Lower lobe of right lung (tissue), 2 donors: ENCODE data around the gene PLIN5. TPM values are rescaled to one million over a fixed set of nuclear protein-coding genes. Genes with fewer than 3 reads are reported as not detected.
"Not testable (repeated sequence)": the region's sequence is repeated elsewhere in the genome, so short reads cannot be mapped to it uniquely, and the experiment has no call there.

ENCODE experiments used
- ATAC-seq, 2 donors: fragments of 200-7000 bp; cut with Tn5 transposase; one replicate each; pipeline ENCODE4 v1.9.1; 2020 to 2022; ENCODE audit warnings: mild to moderate bottlenecking in 2 of 2, moderate library complexity in 2 of 2
- DNase-seq: peaks from one replicate; pipeline ENCODE4 v3.0.0-alpha.2; 2020
- H3K27ac ChIP-seq: fragments of 200-600 bp; one replicate; pipeline ENCODE4 v1.8.0; 2022
- H3K27me3 ChIP-seq: fragments of 200-600 bp; one replicate; pipeline ENCODE4 v1.8.0; 2022; ENCODE audit warnings: low read depth
- H3K36me3 ChIP-seq: fragments of 200-600 bp; one replicate; pipeline ENCODE4 v1.8.0; 2022; ENCODE audit warnings: mild to moderate bottlenecking
- H3K4me1 ChIP-seq: fragments of 200-600 bp; one replicate; pipeline ENCODE4 v1.8.0; 2022
- H3K4me3 ChIP-seq: fragments of 200-600 bp; one replicate; pipeline ENCODE4 v1.8.0; 2022; ENCODE audit warnings: mild to moderate bottlenecking
- H3K9me3 ChIP-seq: fragments of 200-600 bp; one replicate; pipeline ENCODE4 v1.8.0; 2022
- CTCF ChIP-seq: fragments of 200-600 bp; IDR thresholded peaks from one replicate; pipeline ENCODE4 v1.8.0; 2022; ENCODE audit warnings: antibody characterized with exemption, mild to moderate bottlenecking
- intact Hi-C: fragments of 100-400 bp; cut with DNase I; formaldehyde crosslinking; loops from one replicate; pipeline ENCODE4 v1.11.0; 2022
- total RNA-seq: library from RNA; stranded (reverse); fragmentation: NEBNext Ultra II Directional; extraction: Animal tissue kit (Norgen Biotek cat#: 25700); gene quantifications from one replicate; pipeline ENCODE4 v1.2.1, GENCODE V29; 2021
- donor health status: DM: no; HTN: yes; CAD: no; lungs with severe emphysema.

PLIN5 gene
- total RNA-seq, 1 donor from 2014 or later: 19.9 TPM

GRCh38 chr19:4542896-4543841, 8.1 kb upstream of the PLIN5 start:
- intact Hi-C loops: no loop called here
- H3K9me3 ChIP-seq: peaks cover 6% of the 10 kb centered on the region
- TF ChIP-seq CTCF: no peak
- peaks cover 3% of the 10 kb centered on the region for H3K36me3 ChIP-seq
- H3K4me3 ChIP-seq: peak overlapping the region; percentile 17
- no peaks in the 10 kb centered on the region for H3K27me3 ChIP-seq
- DNase-seq: no peak
- no peaks in the 10 kb centered on the region for H3K4me1 ChIP-seq
- no peak for ATAC-seq
- H3K27ac ChIP-seq: peak overlapping the region; percentile 58

GRCh38 chr19:4541806-4542145, 6.8 kb upstream of the PLIN5 start:
- H3K36me3 ChIP-seq, H3K4me3 ChIP-seq, ATAC-seq, H3K9me3 ChIP-seq, H3K27me3 ChIP-seq, DNase-seq, H3K4me1 ChIP-seq, intact Hi-C loops, H3K27ac ChIP-seq: not testable (repeated sequence)

- no peaks in the 10 kb centered on the region for H3K4me1 ChIP-seq
- ATAC-seq: peak in 1 of 2 donors; percentile 49
These were observed 6.2 kb upstream of the PLIN5 start for GRCh38 chr19:4541114-4541805.

GRCh38 chr19:4539693-4540581, 4.9 kb upstream of the PLIN5 start, which contains the start of gene LRG1:
LRG1 (minus strand) TSS chr19:4540036; CDS start chr19:4540013, 23 bp downstream.
- H3K27me3 ChIP-seq: peaks cover 6% of the 10 kb centered on the region
- no peak for TF ChIP-seq CTCF
- intact Hi-C loops: no loop called here
- peak; percentile 88 for DNase-seq
- peak within 1 kb of the TSS; percentile 67 for H3K27ac ChIP-seq
- H3K36me3 ChIP-seq: no peaks in the 10 kb centered on the region
- peak; percentile 91 to 92 for ATAC-seq
- H3K4me1 ChIP-seq: peaks cover 11% of the 10 kb centered on the region
- peaks cover 6% of the 10 kb centered on the region for H3K9me3 ChIP-seq
- peak within 1 kb of the TSS; percentile 38 for H3K4me3 ChIP-seq

More at GRCh38 chr19:4541114-4541805, 6.2 kb upstream of the PLIN5 start:
- intact Hi-C loops: no loop called here
- Histone ChIP-seq H3K9me3 (peaks cover 6% of the 10 kb centered on the region), H3K4me3 (no peak overlapping the region), H3K27ac (peak overlapping the region; percentile 67), H3K27me3 (peaks cover 4% of the 10 kb centered on the region), H3K36me3 (no peaks in the 10 kb centered on the region)
- TF ChIP-seq CTCF: no peak
- no peak for DNase-seq

GRCh38 chr19:4539169-4539692, 4.2 kb upstream of the PLIN5 start:
- peak overlapping the region; percentile 67 for H3K27ac ChIP-seq

More at GRCh38 chr19:4539169-4539692, 4.2 kb upstream of the PLIN5 start:
- H3K27me3 ChIP-seq: peaks cover 11% of the 10 kb centered on the region
- H3K4me1 ChIP-seq: peaks cover 16% of the 10 kb centered on the region
- DNase-seq (no peak), ATAC-seq (no peak)
- no peaks in the 10 kb centered on the region for H3K36me3 ChIP-seq
- no peak for TF ChIP-seq CTCF
- H3K4me3 ChIP-seq: peak overlapping the region; percentile 38
- intact Hi-C loops: no loop called here
- H3K9me3 ChIP-seq: peaks cover 6% of the 10 kb centered on the region
